HG02840 (cell line): ENCODE data around the gene MYH9.
"Not testable (repeated sequence)": the region's sequence is repeated elsewhere in the genome, so short reads cannot be mapped to it uniquely, and the experiment has no call there.

Experiments
- ATAC-seq: cut with Tn5 transposase; IDR thresholded peaks from one replicate; pipeline ENCODE4 v1.9.1; 2021; ENCODE audit warnings: mild to moderate bottlenecking, moderate library complexity, moderate number of reproducible peaks; ENCODE audit not compliant: unreplicated experiment, low FRiP score

The MYH9 gene

GRCh38 chr22:36415415-36416168 is 27.8 kb upstream of the MYH9 start:
- ATAC-seq, result no peak

DNA sequence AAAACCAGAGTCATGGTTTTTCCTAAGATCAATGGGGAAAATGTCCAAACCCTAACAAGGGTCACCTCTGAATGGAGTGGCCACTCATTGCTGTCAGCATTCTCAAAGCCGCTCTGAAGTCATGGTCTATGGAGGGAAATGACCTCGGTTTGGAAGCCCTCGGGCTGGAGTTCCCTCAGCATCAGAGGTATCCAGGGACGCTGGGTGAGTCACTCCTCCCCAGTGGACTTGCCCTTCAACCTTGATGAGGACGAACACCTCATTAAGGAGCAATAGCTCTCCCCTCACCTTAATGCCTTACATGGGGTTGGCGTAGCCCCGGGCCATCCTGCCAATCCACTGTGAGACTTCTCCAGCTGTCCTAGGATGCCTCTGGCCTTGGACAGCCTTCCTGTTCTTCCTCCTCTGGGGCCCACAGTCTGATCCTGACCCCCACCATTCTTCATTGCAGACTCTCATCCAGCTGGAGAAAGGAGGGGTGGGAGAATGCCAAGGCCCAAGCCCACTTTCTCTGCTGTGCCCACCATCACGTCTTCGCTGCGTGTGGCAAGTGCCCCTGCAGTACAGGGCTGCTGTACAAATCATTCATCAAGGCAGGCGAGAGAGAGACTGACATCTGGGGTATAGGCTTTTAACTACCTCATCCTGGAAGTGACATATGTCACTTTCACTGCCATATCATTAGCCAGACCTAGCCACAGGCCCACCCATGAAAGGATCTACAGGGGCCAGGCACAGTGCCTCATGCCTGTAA is 25.4 kb upstream of the MYH9 start:
- no peak for ATAC-seq

GRCh38 chr22:36411589-36412258 is 24.0 kb upstream of the MYH9 start:
- ATAC-seq, result no peak

GRCh38 chr22:36409911-36410756 is 22.4 kb upstream of the MYH9 start:
- ATAC-seq, result no peak

DNA sequence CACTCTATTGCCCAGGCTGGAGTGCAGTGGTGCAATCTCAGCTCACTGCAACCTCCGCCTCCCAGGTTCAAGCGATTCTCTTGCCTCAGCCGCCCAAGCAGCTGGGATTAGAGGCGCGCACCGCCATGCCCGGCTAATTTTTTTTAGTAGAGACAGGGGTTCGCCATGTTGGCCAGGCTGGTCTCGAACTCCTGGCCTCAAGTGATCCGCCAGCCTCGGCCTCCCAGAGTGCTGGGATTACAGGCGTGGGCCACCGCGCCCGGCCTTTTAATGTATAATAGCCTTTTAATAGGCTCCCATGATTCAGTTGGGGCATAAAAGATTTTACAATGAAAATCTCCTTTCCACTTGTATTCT is 21.8 kb upstream of the MYH9 start:
- not testable (repeated sequence) for ATAC-seq

DNA sequence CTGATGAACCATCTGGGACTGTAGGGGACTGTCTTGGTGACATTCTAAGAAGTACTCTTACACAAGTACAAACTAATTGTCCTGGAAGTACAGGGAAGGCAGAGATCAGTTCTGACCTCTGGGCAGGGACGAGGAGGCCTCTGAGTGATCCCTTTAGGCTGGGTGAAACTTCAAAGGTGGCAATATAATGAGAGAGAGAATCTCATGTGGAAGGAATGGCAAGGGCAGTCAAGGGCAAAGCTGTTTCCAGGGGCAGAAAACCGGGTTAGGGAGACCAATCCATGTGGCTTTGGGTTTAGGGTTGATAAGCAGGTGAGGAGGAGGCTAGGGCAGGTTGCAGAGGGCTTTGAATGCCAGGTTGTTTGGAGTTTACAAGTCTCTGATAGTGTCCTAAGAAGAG is 21.3 kb upstream of the MYH9 start:
- ATAC-seq, result no peak

- ATAC-seq, result no peak
Observed at GRCh38 chr22:36406721-36407120, 19.0 kb upstream of the MYH9 start.

DNA sequence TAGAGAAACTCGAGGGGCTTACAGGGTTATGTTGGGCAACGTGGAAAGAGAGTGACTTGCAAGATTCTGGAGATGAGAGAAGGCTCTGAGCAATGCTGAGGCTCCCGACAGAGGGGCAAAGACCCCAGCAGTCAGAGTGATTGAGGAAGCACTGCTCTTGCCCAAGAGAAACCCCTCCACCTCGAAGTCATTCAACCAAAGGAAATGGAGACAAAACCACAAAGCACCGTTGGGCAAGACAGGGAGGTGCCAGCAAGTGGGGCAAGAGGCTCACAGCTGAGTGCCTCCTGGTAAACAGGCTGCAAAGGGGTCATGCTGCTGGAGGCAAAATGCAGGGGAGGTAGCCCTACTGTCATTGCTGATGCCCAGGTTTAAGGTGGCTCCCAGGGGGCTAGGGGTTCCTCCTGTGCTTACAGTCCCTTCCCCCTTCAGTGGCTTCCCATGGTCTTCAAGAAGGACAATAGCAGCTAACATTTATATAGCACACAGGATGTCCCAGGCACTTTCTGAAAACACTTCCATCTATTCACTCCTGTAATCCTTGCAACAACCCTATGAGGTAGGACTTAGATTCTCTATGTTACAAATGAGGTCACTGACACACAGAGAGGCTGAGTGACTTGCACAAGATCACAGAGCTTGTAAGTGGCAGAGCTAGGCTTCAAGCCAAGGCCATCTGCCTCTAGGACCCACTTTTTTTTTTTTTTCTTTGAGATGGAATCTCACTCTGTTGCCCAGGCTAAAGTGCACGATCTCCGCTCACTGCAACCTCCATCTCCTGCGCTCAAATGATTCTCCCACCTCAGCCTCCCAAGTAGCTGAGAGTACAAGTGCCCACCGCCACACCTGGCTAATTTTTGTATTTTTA is 18.1 kb upstream of the MYH9 start:
- ATAC-seq, result no peak

DNA sequence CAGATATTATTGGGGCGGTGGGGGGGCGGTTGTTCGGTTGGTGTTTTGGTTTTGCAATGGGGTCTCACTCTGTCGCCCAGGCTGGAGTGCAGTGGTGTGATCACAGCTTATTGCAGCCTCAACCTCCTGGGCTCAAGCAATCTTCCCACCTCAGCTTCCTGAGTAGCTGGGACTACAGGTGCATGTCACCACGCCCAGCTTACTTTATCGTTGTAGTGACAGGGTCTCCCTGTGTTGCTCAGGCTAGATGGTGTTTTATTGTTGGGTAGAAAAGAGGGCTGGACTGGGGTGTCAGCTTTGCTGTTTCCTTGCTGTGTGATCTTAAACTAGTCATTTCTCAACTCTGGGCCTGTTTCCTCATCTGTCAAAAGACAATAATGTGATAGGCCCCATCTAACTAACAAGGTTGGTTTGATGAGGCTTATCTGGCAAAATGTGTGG is 17.5 kb upstream of the MYH9 start:
- no peak for ATAC-seq

- ATAC-seq, result no peak
Observed at GRCh38 chr22:36404446-36404845, 16.7 kb upstream of the MYH9 start.

DNA sequence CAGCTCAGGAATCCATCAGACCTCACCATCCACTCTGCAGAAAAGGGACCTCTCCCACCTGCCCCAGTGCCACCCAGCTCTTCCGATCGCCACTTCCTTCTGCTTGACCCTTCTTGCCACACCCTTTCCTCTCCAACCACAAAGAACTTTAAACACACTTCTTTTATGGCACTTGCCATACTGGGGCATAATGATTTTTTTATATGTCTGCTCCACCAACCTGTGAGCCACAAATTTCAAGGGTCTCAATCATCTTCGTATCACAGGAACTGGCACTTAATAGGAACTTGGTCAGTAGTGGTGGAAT is 11.7 kb upstream of the MYH9 start:
- no peak for ATAC-seq

DNA sequence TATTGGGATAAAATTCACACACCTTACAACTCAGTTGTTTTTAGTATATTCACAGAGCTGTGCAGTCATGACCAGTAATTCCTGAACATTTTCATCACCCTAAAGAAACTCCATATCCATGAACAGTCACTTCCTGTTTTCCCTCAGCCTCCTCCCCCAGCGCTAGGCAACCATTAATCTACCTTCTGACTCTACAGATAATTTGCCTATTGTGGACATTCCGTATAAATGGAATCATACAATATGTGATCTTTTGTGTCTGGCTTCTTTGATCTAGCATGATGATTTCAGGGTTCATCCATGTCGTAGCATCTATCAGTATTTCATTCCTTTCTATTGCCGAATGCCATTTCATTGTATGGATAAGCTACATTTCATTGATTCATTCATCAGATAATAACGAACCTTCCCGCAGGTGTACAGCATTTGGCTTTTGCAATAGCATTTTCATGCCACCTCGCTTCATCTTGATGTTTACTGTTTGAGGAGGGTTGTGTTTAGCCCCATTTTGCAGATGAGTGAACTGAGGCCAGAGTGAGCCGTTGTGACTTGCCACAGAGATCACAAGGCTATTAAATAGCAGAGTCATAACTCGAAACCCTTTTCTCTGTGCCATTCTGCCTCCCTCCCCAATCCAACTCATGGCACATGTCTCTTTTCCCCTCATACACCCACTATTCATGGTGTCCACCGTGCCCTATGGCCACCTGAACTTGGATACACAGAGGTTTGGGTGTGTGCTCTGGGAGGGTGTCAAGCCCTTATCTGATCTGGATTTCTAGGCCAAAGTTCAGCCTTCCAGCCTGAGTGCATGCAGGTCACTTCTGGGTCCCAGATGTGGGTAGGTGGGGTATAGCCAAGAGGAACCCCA is 11.1 kb upstream of the MYH9 start:
- no peak for ATAC-seq

GRCh38 chr22:36397131-36398093 is 9.6 kb upstream of the MYH9 start:
- no peak for ATAC-seq

DNA sequence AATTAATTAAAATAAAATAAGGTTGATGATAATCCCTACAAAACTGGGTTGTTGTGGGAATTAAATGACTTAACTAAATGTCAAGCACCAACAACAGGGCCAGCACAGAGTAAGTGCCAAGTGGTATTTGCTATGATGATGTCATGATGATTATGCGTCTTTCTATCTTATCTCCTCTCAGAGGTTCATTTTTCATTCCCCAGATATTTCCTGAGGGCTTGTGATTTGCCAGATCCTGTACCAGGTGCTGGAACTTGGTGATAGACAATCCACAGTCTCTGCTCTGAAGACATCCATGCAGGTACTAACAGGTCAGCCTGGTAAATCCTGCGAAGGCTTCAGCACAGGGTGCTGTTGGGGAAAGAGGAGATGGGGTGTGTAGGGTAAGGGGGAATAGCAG is 8.1 kb upstream of the MYH9 start:
- ATAC-seq, result no peak

DNA sequence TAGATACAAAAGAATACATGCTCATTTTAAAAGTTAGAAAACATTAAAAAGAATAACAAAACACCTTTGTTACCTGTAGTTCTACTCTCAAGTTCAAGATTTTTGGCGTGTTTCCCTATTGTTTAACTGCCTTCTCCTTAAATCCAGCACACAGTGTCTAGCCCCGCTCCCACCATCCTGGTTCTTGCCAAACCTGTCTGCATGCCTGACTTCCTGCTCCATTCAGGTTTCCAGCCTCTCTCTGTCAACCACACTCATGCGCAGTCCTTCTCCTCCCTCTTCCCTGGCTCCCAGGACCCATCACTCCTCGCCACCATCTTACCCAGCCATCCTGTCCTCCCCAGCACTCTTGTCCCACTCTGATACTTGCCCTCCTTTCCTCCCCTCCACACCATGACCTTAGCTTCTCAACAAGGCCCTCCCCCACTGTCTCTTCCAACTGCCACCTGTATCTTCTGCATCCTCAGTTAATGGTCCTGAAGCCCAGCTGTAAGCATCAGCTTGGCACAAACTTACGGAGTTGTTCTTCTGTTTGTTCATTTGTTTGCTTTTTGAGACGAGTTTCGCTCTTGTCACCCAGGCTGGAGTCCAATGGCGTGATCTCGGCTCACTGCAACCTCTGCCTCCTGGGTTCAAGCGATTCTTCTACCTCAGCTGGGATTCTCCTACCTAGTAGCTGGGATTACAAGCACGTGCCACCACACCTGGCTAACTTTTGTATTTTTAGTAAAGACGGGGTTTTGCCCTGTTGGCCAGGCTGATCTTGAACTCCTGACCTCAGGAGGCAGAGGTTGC is 7.5 kb upstream of the MYH9 start:
- no peak for ATAC-seq

- ATAC-seq, result no peak
Observed at GRCh38 chr22:36391638-36392037, 3.9 kb upstream of the MYH9 start.

- not testable (repeated sequence) for ATAC-seq
Observed at GRCh38 chr22:36389122-36389521, 1.4 kb upstream of the MYH9 start.
